Neural progenitor cell (in vitro differentiated cells): ENCODE measurements around the gene MID1. TPM values are rescaled to one million over a fixed set of nuclear protein-coding genes. Genes with fewer than 3 reads are reported as not detected.

ENCODE experiments used
- DNase-seq: peaks from one replicate; pipeline ENCODE4 v3.0.0-alpha.2; 2016; ENCODE audit warnings: low spot score
- H2AFZ ChIP-seq: fragments of 200-600 bp; sonication (generic); replicated peaks from 2 replicates; pipeline ENCODE4 v1.6.1; 2016; ENCODE audit warnings: antibody characterized with exemption
- H3F3A ChIP-seq: fragments of 200-600 bp; sonication (generic); 2 replicates; pipeline ENCODE4 v1.6.1; 2016; ENCODE audit warnings: antibody characterized with exemption, low read depth
- H3K27ac ChIP-seq: fragments of 200-600 bp; sonication (generic); 2 replicates; pipeline ENCODE4 v1.5.1; 2016; ENCODE audit warnings: mild to moderate bottlenecking
- H3K27me3 ChIP-seq: fragments of 200-600 bp; sonication (generic); 2 replicates; pipeline ENCODE4 v1.6.1; 2016; ENCODE audit warnings: mild to moderate bottlenecking, moderate library complexity
- H3K36me3 ChIP-seq: fragments of 200-600 bp; sonication (generic); 2 replicates; pipeline ENCODE4 v1.5.1; 2016
- H3K4me1 ChIP-seq: fragments of 200-600 bp; sonication (generic); 2 replicates; pipeline ENCODE4 v1.6.1; 2016; ENCODE audit warnings: mixed run types
- H3K4me2 ChIP-seq: fragments of 200-600 bp; sonication (generic); 2 replicates; pipeline ENCODE4 v1.6.1; 2016
- H3K4me3 ChIP-seq: fragments of 200-600 bp; sonication (generic); 2 replicates; pipeline ENCODE4 v1.5.1; 2016
- H3K79me2 ChIP-seq: fragments of 200-600 bp; sonication (generic); 2 replicates; pipeline ENCODE4 v1.6.1; 2016; ENCODE audit warnings: low read depth
- H3K9ac ChIP-seq: fragments of 200-600 bp; sonication (generic); 2 replicates; pipeline ENCODE4 v1.6.1; 2016
- H3K9me3 ChIP-seq: fragments of 200-600 bp; sonication (generic); 2 replicates; pipeline ENCODE4 v1.5.1; 2016; ENCODE audit warnings: low read depth
- H4K20me1 ChIP-seq: fragments of 200-600 bp; sonication (generic); 2 replicates; pipeline ENCODE4 v1.6.1; 2016; ENCODE audit warnings: low read depth
- H3K27ac Mint-ChIP-seq: 3 replicates; pipeline ENCODE4 v1.8.0; 2021; ENCODE audit warnings: mixed read lengths
- H3K27me3 Mint-ChIP-seq: 2 replicates; pipeline ENCODE4 v1.8.0; 2022; ENCODE audit warnings: low read depth, mild to moderate bottlenecking, inconsistent platforms, moderate library complexity, mixed read lengths; ENCODE audit not compliant: insufficient read depth
- H3K36me3 Mint-ChIP-seq: 3 replicates; pipeline ENCODE4 v1.8.0; 2021; ENCODE audit warnings: mixed read lengths
- H3K4me1 Mint-ChIP-seq: 3 replicates; pipeline ENCODE4 v1.8.0; 2021; ENCODE audit warnings: mixed read lengths
- H3K4me3 Mint-ChIP-seq: 3 replicates; pipeline ENCODE4 v1.8.0; 2021; ENCODE audit warnings: mild to moderate bottlenecking, moderate library complexity, mixed read lengths
- H3K9me3 Mint-ChIP-seq: 3 replicates; pipeline ENCODE4 v1.8.0; 2020; ENCODE audit warnings: mixed read lengths
- CTCF ChIP-seq: fragments of 200-600 bp; sonication (generic); IDR thresholded peaks from 2 replicates; pipeline ENCODE4 v1.5.1; 2017; ENCODE audit warnings: antibody characterized with exemption, mild to moderate bottlenecking
- EZH2 ChIP-seq: fragments of 200-600 bp; sonication (generic); IDR thresholded peaks from 2 replicates; pipeline ENCODE4 v1.6.1; 2017; ENCODE audit warnings: antibody characterized with exemption, mild to moderate bottlenecking, moderate library complexity
- EZH2phosphoT487 ChIP-seq: fragments of 200-600 bp; sonication (generic); IDR thresholded peaks from 2 replicates; pipeline ENCODE4 v1.6.1; 2017; ENCODE audit warnings: antibody characterized with exemption
- total RNA-seq: library from RNA; depleted of rRNA; stranded (reverse); fragments of >200 nt; gene quantifications from 2 replicates; pipeline ENCODE4 v1.2.3, GENCODE V29; 2015; ENCODE audit warnings: low replicate concordance

MID1 gene
- total RNA-seq, 1 donor from 2014 or later: 29.5 TPM

GRCh38 chrX:10534611-10535010, 85.8 kb downstream of the MID1 start:
- H3K36me3 ChIP-seq: no peaks in the 10 kb centered on the region
- H3K4me3 Mint-ChIP-seq: no peak overlapping the region
- H2AFZ ChIP-seq: no peak overlapping the region
- H3F3A ChIP-seq: no peaks in the 10 kb centered on the region
- H3K79me2 ChIP-seq: peaks cover 2% of the 10 kb centered on the region
- no peak overlapping the region for H3K27ac ChIP-seq
- H3K4me2 ChIP-seq: no peak overlapping the region
- DNase-seq: no peak
- H3K9me3 Mint-ChIP-seq: peaks cover 4% of the 10 kb centered on the region
- no peaks in the 10 kb centered on the region for H3K4me1 Mint-ChIP-seq
- H3K36me3 Mint-ChIP-seq: peaks cover 15% of the 10 kb centered on the region
- no peaks in the 10 kb centered on the region for H4K20me1 ChIP-seq
- peaks cover 3% of the 10 kb centered on the region for H3K9me3 ChIP-seq
- TF ChIP-seq EZH2phosphoT487 (no peak), EZH2 (no peak), CTCF (no peak)
- H3K4me1 ChIP-seq: no peaks in the 10 kb centered on the region
- no peak overlapping the region for H3K27ac Mint-ChIP-seq
- no peaks in the 10 kb centered on the region for H3K27me3 Mint-ChIP-seq
- no peak overlapping the region for H3K9ac ChIP-seq
- no peaks in the 10 kb centered on the region for H3K27me3 ChIP-seq
- no peak overlapping the region for H3K4me3 ChIP-seq

GRCh38 chrX:10533696-10534365, 86.6 kb downstream of the MID1 start:
- Mint-ChIP-seq H3K36me3 (peaks cover 19% of the 10 kb centered on the region), H3K4me1 (no peaks in the 10 kb centered on the region), H3K9me3 (peaks cover 2% of the 10 kb centered on the region), H3K27me3 (no peaks in the 10 kb centered on the region), H3K27ac (no peak overlapping the region), H3K4me3 (no peak overlapping the region)
- Histone ChIP-seq H3K36me3 (no peaks in the 10 kb centered on the region), H3K27ac (no peak overlapping the region), H3K9me3 (peaks cover 3% of the 10 kb centered on the region), H4K20me1 (no peaks in the 10 kb centered on the region), H3K27me3 (no peaks in the 10 kb centered on the region), H2AFZ (no peak overlapping the region), H3K9ac (no peak overlapping the region), H3K4me2 (no peak overlapping the region), H3F3A (no peaks in the 10 kb centered on the region), H3K79me2 (no peaks in the 10 kb centered on the region), H3K4me3 (no peak overlapping the region), H3K4me1 (no peaks in the 10 kb centered on the region)
- TF ChIP-seq EZH2phosphoT487: no peak
- DNase-seq: no peak

GRCh38 chrX:10531927-10532326, 88.5 kb downstream of the MID1 start:
- Histone ChIP-seq H3K27ac (no peak overlapping the region), H3K36me3 (no peaks in the 10 kb centered on the region), H3K4me1 (no peaks in the 10 kb centered on the region), H3K79me2 (no peaks in the 10 kb centered on the region), H2AFZ (no peak overlapping the region), H3K4me3 (no peak overlapping the region), H3K9ac (no peak overlapping the region), H3K4me2 (no peak overlapping the region), H4K20me1 (no peaks in the 10 kb centered on the region), H3F3A (no peaks in the 10 kb centered on the region), H3K27me3 (no peaks in the 10 kb centered on the region), H3K9me3 (peaks cover 3% of the 10 kb centered on the region)
- no peak overlapping the region for H3K27ac Mint-ChIP-seq
- TF ChIP-seq CTCF (no peak), EZH2 (no peak), EZH2phosphoT487 (no peak)
- H3K9me3 Mint-ChIP-seq: peaks cover 2% of the 10 kb centered on the region
- no peaks in the 10 kb centered on the region for H3K27me3 Mint-ChIP-seq
- no peaks in the 10 kb centered on the region for H3K4me1 Mint-ChIP-seq
- no peak overlapping the region for H3K4me3 Mint-ChIP-seq
- H3K36me3 Mint-ChIP-seq: peaks cover 17% of the 10 kb centered on the region
- no peak for DNase-seq

- no peaks in the 10 kb centered on the region for H3K27me3 ChIP-seq
- H3K27ac Mint-ChIP-seq: no peak overlapping the region
- no peak overlapping the region for H3K9ac ChIP-seq
- DNase-seq: no peak
- H3K36me3 Mint-ChIP-seq: peaks cover 21% of the 10 kb centered on the region
- H3K4me1 Mint-ChIP-seq: peaks cover under 1% of the 10 kb centered on the region
- H3K36me3 ChIP-seq: no peaks in the 10 kb centered on the region
- H3K79me2 ChIP-seq: no peaks in the 10 kb centered on the region
- no peak overlapping the region for H3K4me3 Mint-ChIP-seq
- H3K27me3 Mint-ChIP-seq: no peaks in the 10 kb centered on the region
- TF ChIP-seq EZH2 (no peak), CTCF (no peak), EZH2phosphoT487 (no peak)
- no peaks in the 10 kb centered on the region for H3K4me1 ChIP-seq
- no peaks in the 10 kb centered on the region for H3F3A ChIP-seq
- no peak overlapping the region for H3K27ac ChIP-seq
- H4K20me1 ChIP-seq: no peaks in the 10 kb centered on the region
- no peaks in the 10 kb centered on the region for H3K9me3 ChIP-seq
- H3K4me3 ChIP-seq: no peak overlapping the region
- H3K4me2 ChIP-seq: no peak overlapping the region
- H3K9me3 Mint-ChIP-seq: peaks cover 2% of the 10 kb centered on the region
- no peak overlapping the region for H2AFZ ChIP-seq
Measured at GRCh38 chrX:10529344-10529743, 91.0 kb downstream of the MID1 start.
